Kidney (tissue), 14 donors: ENCODE results near the gene C20orf204. TPM values are rescaled to one million over a fixed set of nuclear protein-coding genes. Genes with fewer than 3 reads are reported as not detected.

Source experiments
- DNase-seq, 5 donors: peaks; one replicate each; pipeline ENCODE4 v3.0.0-alpha.2; 2013 to 2020
- FAIRE-seq: peaks from 2 replicates; lab custom pipeline; 2012; peaks lifted over from hg19 to GRCh38; lab: Jason Lieb, UNC
- H3K27ac ChIP-seq, 2 donors: one replicate each; pipeline ENCODE4 v1.7.0; 2013; ENCODE audit warnings: low read depth in 2 of 2, low read length in 2 of 2, inconsistent platforms in 1 of 2
- H3K27me3 ChIP-seq: one replicate; pipeline ENCODE4 v1.7.1; 2013; ENCODE audit warnings: low read length, inconsistent platforms; ENCODE audit not compliant: control insufficient read depth, insufficient read depth
- H3K36me3 ChIP-seq, 3 donors: one replicate each; pipeline versions ENCODE4 v1.7.0 to v1.7.1; 2013; ENCODE audit warnings: low read length in 3 of 3, control low read depth in 1 of 3, inconsistent platforms in 1 of 3; ENCODE audit not compliant: insufficient read depth in 3 of 3, control insufficient read depth in 2 of 3
- H3K4me1 ChIP-seq, 3 donors: one replicate each; pipeline versions ENCODE4 v1.7.0 to v1.7.1; 2013; ENCODE audit warnings: low read length in 3 of 3, inconsistent platforms in 1 of 3, low read depth in 1 of 3; ENCODE audit not compliant: control insufficient read depth in 2 of 3, insufficient read depth in 2 of 3
- H3K4me3 ChIP-seq, 3 donors: one replicate each; pipeline versions ENCODE4 v1.7.0 to v1.8.1; 2013; ENCODE audit warnings: low read length in 3 of 3, control low read depth in 1 of 3, inconsistent platforms in 1 of 3
- H3K9ac ChIP-seq, 3 donors: one replicate each; pipeline versions ENCODE4 v1.7.0 to v1.7.1; 2013; ENCODE audit warnings: low read length in 3 of 3, control low read depth in 1 of 3, inconsistent platforms in 1 of 3
- H3K9me3 ChIP-seq, 3 donors: one replicate each; pipeline versions ENCODE4 v1.7.0 to v1.7.1; 2013; ENCODE audit warnings: low read length in 3 of 3, control low read depth in 1 of 3, inconsistent platforms in 1 of 3; ENCODE audit not compliant: control insufficient read depth in 2 of 3, insufficient read depth in 1 of 3
- intact Hi-C: fragments of 100-400 bp; cut with DNase I; formaldehyde crosslinking; loops from one replicate; pipeline ENCODE4 v1.11.1; 2022
- polyA plus RNA-seq: library from polyadenylated mRNA; stranded (reverse); fragments of 350-450 nt; fragmentation: Illumina TruSeq; extraction: RNeasy Lipid Tissue Mini Kit (QIAGEN cat#74804); gene quantifications from one replicate; pipeline ENCODE4 v1.2.3, GENCODE V29; 2014; ENCODE audit warnings: low read depth, low replicate concordance; ENCODE audit not compliant: insufficient read depth
- total RNA-seq: library from RNA; stranded (reverse); fragmentation: NEBNext Ultra II Directional; extraction: Animal tissue kit (Norgen Biotek cat#: 25700); gene quantifications from one replicate; pipeline ENCODE4 v1.2.1, GENCODE V29; 2021
- TF ChIP-seq, protein P1 (sequence below): IDR thresholded peaks from 3 replicates; pipeline ENCODE4 v1.5.1; 2012; ENCODE audit warnings: mild to moderate bottlenecking, moderate library complexity, borderline replicate concordance; ENCODE audit not compliant: insufficient read depth; ENCODE audit errors: extremely low read depth
- donor health status: control.
- donor health status: control.
- donor health status: control.
- donor health status: control.
- donor health status: control.
- donor health status: DM: yes; HTN: yes; CAD: no.
- donor health status: Normal renal cell carcinoma (clear cell type).

Gene C20orf204
- total and polyA plus RNA-seq, 2 donors from 2014 or later, result 0.75 to 2.4 TPM

DNA sequence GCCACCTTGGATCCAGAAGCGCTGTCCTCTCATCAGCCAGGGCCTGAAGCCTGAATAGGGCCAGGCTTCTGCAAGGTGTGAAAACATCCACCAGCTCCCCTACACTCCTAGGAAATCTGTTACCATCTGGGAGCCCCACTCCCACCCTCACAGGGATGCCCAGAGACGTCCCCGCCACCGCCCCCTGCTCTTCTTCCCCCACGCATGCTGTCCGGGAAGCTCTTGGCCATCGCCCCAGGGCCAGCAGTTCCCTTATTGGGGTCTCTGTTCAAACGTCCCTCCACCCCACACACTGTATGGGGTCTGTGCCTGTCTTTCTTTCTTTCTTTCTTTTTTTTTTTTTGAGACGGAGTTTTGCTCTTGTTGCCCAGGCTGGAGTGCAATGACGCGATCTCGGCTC, 39.6 kb downstream of the C20orf204 start:
- no peak overlapping the region for H3K4me3 ChIP-seq
- H3K9me3 ChIP-seq, result no peaks in the 10 kb centered on the region
- no peaks in the 10 kb centered on the region for H3K27me3 ChIP-seq
- no peak overlapping the region for H3K27ac ChIP-seq
- H3K9ac ChIP-seq, result no peak overlapping the region
- peaks cover 0 to 19% (median 3%) of the 10 kb centered on the region in 3 donors for H3K4me1 ChIP-seq
- no peaks in the 10 kb centered on the region for H3K36me3 ChIP-seq
- intact Hi-C loops, result no loop called here
- no peak for FAIRE-seq
- TF ChIP-seq, protein P1, sequence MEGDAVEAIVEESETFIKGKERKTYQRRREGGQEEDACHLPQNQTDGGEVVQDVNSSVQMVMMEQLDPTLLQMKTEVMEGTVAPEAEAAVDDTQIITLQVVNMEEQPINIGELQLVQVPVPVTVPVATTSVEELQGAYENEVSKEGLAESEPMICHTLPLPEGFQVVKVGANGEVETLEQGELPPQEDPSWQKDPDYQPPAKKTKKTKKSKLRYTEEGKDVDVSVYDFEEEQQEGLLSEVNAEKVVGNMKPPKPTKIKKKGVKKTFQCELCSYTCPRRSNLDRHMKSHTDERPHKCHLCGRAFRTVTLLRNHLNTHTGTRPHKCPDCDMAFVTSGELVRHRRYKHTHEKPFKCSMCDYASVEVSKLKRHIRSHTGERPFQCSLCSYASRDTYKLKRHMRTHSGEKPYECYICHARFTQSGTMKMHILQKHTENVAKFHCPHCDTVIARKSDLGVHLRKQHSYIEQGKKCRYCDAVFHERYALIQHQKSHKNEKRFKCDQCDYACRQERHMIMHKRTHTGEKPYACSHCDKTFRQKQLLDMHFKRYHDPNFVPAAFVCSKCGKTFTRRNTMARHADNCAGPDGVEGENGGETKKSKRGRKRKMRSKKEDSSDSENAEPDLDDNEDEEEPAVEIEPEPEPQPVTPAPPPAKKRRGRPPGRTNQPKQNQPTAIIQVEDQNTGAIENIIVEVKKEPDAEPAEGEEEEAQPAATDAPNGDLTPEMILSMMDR, result no peak
- no peak for DNase-seq

DNA sequence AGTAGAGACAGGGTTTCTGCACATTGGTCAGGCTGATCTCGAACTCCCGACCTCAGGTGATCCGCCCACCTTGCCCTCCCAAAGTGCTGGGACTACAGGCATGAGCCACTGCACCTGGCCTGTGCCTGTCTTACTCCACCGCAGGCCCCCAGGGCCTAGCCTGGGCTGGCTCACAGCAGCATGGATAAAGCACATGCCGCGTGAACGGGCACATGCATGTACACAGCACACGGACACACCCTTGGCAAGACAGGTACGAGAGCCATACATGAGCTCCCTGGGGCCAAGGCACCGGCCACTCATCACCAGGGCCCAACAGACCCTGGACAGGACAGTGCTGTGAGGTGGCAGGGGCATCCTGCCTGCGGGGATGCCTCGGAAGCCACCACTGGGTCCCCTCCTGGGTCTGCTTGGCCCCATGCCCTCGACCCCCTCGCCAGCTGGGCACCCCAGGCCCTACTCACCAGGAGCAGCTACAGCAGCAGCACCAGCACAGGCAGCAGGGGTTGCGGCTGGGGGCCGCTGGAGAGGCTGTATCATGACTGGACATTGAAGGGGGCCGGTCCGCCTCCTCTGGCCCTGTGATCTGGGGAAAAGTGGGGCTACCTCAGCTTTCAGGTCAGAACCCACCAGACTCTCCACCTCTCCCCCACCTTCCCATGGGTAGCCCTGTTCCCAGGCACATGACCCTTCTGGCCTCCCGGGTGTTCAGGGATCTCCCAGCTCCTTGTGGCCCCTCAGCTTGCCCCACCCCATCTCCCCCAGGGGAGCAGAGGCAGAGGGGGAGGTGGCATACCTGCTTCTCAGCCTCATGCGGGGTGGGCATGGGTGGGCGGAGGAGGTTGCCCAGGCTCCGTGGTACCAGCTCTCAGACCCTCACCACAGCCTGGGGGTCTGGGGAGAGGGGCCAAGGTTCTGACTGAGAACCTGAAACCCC, 40.3 kb downstream of the C20orf204 start:
- no peak for DNase-seq
- no peak for FAIRE-seq
- Histone ChIP-seq H3K36me3 (no peaks in the 10 kb centered on the region), H3K9me3 (no peaks in the 10 kb centered on the region), H3K27me3 (no peaks in the 10 kb centered on the region), H3K27ac (no peak overlapping the region), H3K9ac (no peak overlapping the region), H3K4me1 (peaks cover 0 to 19% (median 3%) of the 10 kb centered on the region in 3 donors), H3K4me3 (no peak overlapping the region)
- intact Hi-C loops, result no loop called here
- TF ChIP-seq, protein P1, result no peak

DNA sequence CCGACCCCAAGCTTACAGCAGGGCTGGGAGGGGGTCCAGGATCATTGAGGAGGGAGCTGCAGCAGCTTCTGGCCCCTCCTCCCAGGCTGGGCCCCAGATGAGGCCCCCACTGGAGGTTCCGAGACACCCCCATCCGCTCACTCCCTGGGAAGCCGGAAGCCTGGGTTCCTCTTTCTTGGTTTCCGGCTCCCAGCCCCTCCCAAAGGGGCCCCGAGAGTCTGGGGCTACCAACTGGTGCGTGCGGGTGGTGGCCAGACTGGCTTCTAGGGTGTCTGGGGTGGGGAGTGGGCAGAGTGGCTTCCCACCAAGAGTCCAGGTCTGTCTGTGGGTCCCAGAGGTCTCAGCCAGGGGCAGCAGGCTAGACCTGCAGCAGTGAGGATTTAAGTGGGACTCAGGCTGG, 41.1 kb downstream of the C20orf204 start:
- TF ChIP-seq, protein P1, result no peak
- Histone ChIP-seq H3K4me1 (peaks cover 0 to 19% (median 3%) of the 10 kb centered on the region in 3 donors), H3K4me3 (no peak overlapping the region), H3K27ac (no peak overlapping the region), H3K9ac (no peak overlapping the region), H3K36me3 (no peaks in the 10 kb centered on the region), H3K27me3 (no peaks in the 10 kb centered on the region), H3K9me3 (no peaks in the 10 kb centered on the region)
- no peak for FAIRE-seq
- peak in 1 of 5 donors; percentile 78 for DNase-seq
- intact Hi-C loops, result no loop called here
